HepG2 (cell line): ENCODE data around the gene LIMS2. TPM values are rescaled to one million over a fixed set of nuclear protein-coding genes. Genes with fewer than 3 reads are reported as not detected.
A peak's percentile ranks its signal among the peaks of the same experiment; 100 is the strongest.

Experiments
- ATAC-seq: fragments of 200-7000 bp; cut with Tn5 transposase; 3 replicates; pipeline ENCODE4 v1.9.1; 2020; ENCODE audit warnings: mild to moderate bottlenecking, moderate library complexity
- BruUV-seq: library from RNA; stranded (reverse); fragments of 400-500 nt; replicated peaks from 2 replicates; lab custom pipeline; 2021; lab: Mats Ljungman, UMichigan
- CTCF ChIA-PET: fragments of 300-600 bp; formaldehyde crosslinking; extraction: SDS; loops from one replicate; lab custom pipeline; 2021; ENCODE audit warnings: low total read pairs, inconsistent platforms, low intra/inter-chr PET ratio; lab: Yijun Ruan, JAX
- POLR2A ChIA-PET: fragments of 350-600 bp; sonication (Branson Sonifier 250); formaldehyde crosslinking; loops from one replicate; lab custom pipeline; 2020; ENCODE audit warnings: antibody characterized with exemption, inconsistent platforms; lab: Yijun Ruan, JAX
- DNase-seq: peaks from one replicate; pipeline ENCODE4 v3.0.0-alpha.2; 2015; ENCODE audit warnings: low spot score
- FAIRE-seq: peaks from 3 replicates; lab custom pipeline; 2011; peaks lifted over from hg19 to GRCh38; lab: Jason Lieb, UNC
- H2AFZ ChIP-seq: one replicate; pipeline ENCODE4 v1.6.1; 2011; ENCODE audit warnings: low read length, inconsistent platforms
- H3K27ac ChIP-seq: fragments of 300-600 bp; 3 replicates; pipeline ENCODE4 v1.8.0; 2011; ENCODE audit warnings: mixed run types, mild to moderate bottlenecking, mixed read lengths, low read length, inconsistent platforms; ENCODE audit not compliant: insufficient read depth; ENCODE audit errors: extremely low read length
- H3K27me3 ChIP-seq, 2 experiments: fragments of 200-600 bp in 1 of 2; 2 replicates in 1 of 2; 3 replicates in 1 of 2; pipeline versions ENCODE4 v1.6.0 to v1.8.0; 2011; ENCODE audit warnings: low read length in 2 of 2, mild to moderate bottlenecking in 2 of 2, moderate library complexity in 2 of 2, inconsistent platforms in 1 of 2; ENCODE audit not compliant: insufficient read depth in 2 of 2, control insufficient read depth in 1 of 2
- H3K36me3 ChIP-seq, 2 experiments: fragments of 200-600 bp in 1 of 2; replicated peaks in 1 of 2; 2 replicates in 1 of 2; 3 replicates in 1 of 2; pipeline versions ENCODE4 v1.5.1 to v1.8.0; 2011; ENCODE audit warnings: low read length in 2 of 2, inconsistent platforms in 1 of 2; ENCODE audit not compliant: insufficient read depth in 2 of 2, control insufficient read depth in 1 of 2
- H3K4me1 ChIP-seq: 2 replicates; pipeline ENCODE4 v1.5.1; 2012; ENCODE audit warnings: low read length, inconsistent platforms; ENCODE audit not compliant: insufficient read depth
- H3K4me2 ChIP-seq: 2 replicates; pipeline ENCODE4 v1.6.0; 2011; ENCODE audit warnings: low read depth, low read length, inconsistent platforms
- H3K4me3 ChIP-seq, 3 experiments: fragments of 200-600 bp in 1 of 3; sonication (generic), shearing (Covaris generic) in 1 of 3; replicated peaks in 1 of 3; 2 replicates each; pipeline ENCODE4 v1.5.1; 2011 to 2016; ENCODE audit warnings: low read length in 3 of 3, inconsistent platforms in 2 of 3, low read depth in 2 of 3, mild to moderate bottlenecking in 2 of 3, control low read depth in 1 of 3, mixed read lengths in 1 of 3; ENCODE audit not compliant: insufficient read depth in 1 of 3
- H3K79me2 ChIP-seq: one replicate; pipeline ENCODE4 v1.6.1; 2011; ENCODE audit warnings: low read length, inconsistent platforms; ENCODE audit not compliant: insufficient read depth
- H3K9ac ChIP-seq: 2 replicates; pipeline ENCODE4 v1.6.0; 2011; ENCODE audit warnings: mild to moderate bottlenecking, low read depth, low read length, inconsistent platforms; ENCODE audit not compliant: insufficient read depth
- H3K9me3 ChIP-seq: 2 replicates; pipeline ENCODE4 v1.5.1; 2012; ENCODE audit warnings: mild to moderate bottlenecking, low read length
- H4K20me1 ChIP-seq: 2 replicates; pipeline ENCODE4 v1.6.0; 2011; ENCODE audit warnings: inconsistent platforms, mild to moderate bottlenecking, low read length, moderate library complexity; ENCODE audit not compliant: insufficient read depth
- DDIT3 ChIP-seq: sonication (generic); formaldehyde crosslinking; IDR thresholded peaks from 2 replicates; pipeline ENCODE4 v1.4.0; 2020; ENCODE audit warnings: mild to moderate bottlenecking, missing genetic modification reagents
- HNRNPL ChIP-seq: fragments of 200-400 bp; formaldehyde crosslinking; IDR thresholded peaks from 2 replicates; pipeline ENCODE4 v1.6.1; 2017; ENCODE audit warnings: mild to moderate bottlenecking, low read depth, low read length
- HNRNPLL ChIP-seq: fragments of 200-400 bp; formaldehyde crosslinking; IDR thresholded peaks from 2 replicates; pipeline ENCODE4 v1.6.1; 2017; ENCODE audit warnings: mild to moderate bottlenecking, low read depth, low read length; ENCODE audit not compliant: poor library complexity, severe bottlenecking
- KDM1A ChIP-seq: IDR thresholded peaks from 2 replicates; pipeline ENCODE4 v1.6.1; 2016; ENCODE audit warnings: missing compliant biosample characterization
- KLF12 ChIP-seq: sonication (generic); formaldehyde crosslinking; IDR thresholded peaks from 2 replicates; pipeline ENCODE4 v1.4.0; 2020; ENCODE audit warnings: missing genetic modification reagents, borderline replicate concordance
- MAFG ChIP-seq: sonication (generic); formaldehyde crosslinking; IDR thresholded peaks from 2 replicates; pipeline ENCODE4 v1.5.1; 2020; ENCODE audit warnings: mild to moderate bottlenecking, missing genetic modification reagents
- NR3C1 ChIP-seq: sonication (generic); formaldehyde crosslinking; IDR thresholded peaks from 2 replicates; pipeline ENCODE4 v1.4.0; 2020; ENCODE audit warnings: missing genetic modification reagents
- PBX2 ChIP-seq: IDR thresholded peaks from 2 replicates; pipeline ENCODE4 v1.6.1; 2016; ENCODE audit warnings: control low read depth
- RBM39 ChIP-seq: fragments of 200-400 bp; formaldehyde crosslinking; IDR thresholded peaks from one replicate; pipeline ENCODE4 v1.6.1; 2018; ENCODE audit warnings: antibody characterized with exemption, mild to moderate bottlenecking, low read depth, low read length; ENCODE audit not compliant: poor library complexity, severe bottlenecking
- THAP8 ChIP-seq: sonication (generic); formaldehyde crosslinking; IDR thresholded peaks from 2 replicates; pipeline ENCODE4 v1.5.1; 2020; ENCODE audit warnings: missing genetic modification reagents, mild to moderate bottlenecking, borderline replicate concordance
- ZBTB37 ChIP-seq: sonication (generic); formaldehyde crosslinking; IDR thresholded peaks from 2 replicates; pipeline ENCODE4 v1.4.0; 2020; ENCODE audit warnings: mild to moderate bottlenecking, missing genetic modification reagents
- ZBTB39 ChIP-seq: sonication (generic); formaldehyde crosslinking; IDR thresholded peaks from 2 replicates; pipeline ENCODE4 v1.5.0; 2020; ENCODE audit warnings: missing genetic modification reagents
- ZNF230 ChIP-seq: sonication (generic); formaldehyde crosslinking; IDR thresholded peaks from 2 replicates; pipeline ENCODE4 v1.4.0; 2020; ENCODE audit warnings: mild to moderate bottlenecking, missing genetic modification reagents
- ZNF354B ChIP-seq: sonication (generic); formaldehyde crosslinking; IDR thresholded peaks from 2 replicates; pipeline ENCODE4 v1.8.0; 2022; ENCODE audit warnings: mild to moderate bottlenecking, missing genetic modification reagents
- ZNF674 ChIP-seq: sonication (generic); formaldehyde crosslinking; IDR thresholded peaks from 2 replicates; pipeline ENCODE4 v1.5.0; 2020; ENCODE audit warnings: low read depth, mild to moderate bottlenecking, missing genetic modification reagents
- ZNF790 ChIP-seq: sonication (generic); formaldehyde crosslinking; IDR thresholded peaks from 2 replicates; pipeline ENCODE4 v1.8.0; 2022; ENCODE audit warnings: missing genetic modification reagents, mild to moderate bottlenecking, borderline replicate concordance
- ZNF879 ChIP-seq: sonication (generic); formaldehyde crosslinking; IDR thresholded peaks from 2 replicates; pipeline ENCODE4 v1.8.1; 2023; ENCODE audit warnings: missing genetic modification reagents
- WGBS: methylation state at CpG from one replicate; pipeline ENCODE4 v1.1.6; 2017; ENCODE audit warnings: low lambda C conversion rate; 5-methylcytosine and 5-hydroxymethylcytosine counted together
- in situ Hi-C: cut with HindIII; loops from 2 replicates; pipeline ENCODE4 v1.10.0; 2017; ENCODE audit warnings: low pct_unique_long_range_greater_than_20kb; ENCODE audit not compliant: extremely low pct_ligation_motif_present
- intact Hi-C: fragments of 100-400 bp; cut with micrococcal nuclease; formaldehyde crosslinking; loops from one replicate; pipeline ENCODE4 v1.10.0; 2022; ENCODE audit not compliant: unreplicated experiment
- polyA plus RNA-seq, 8 experiments: library from polyadenylated mRNA; depleted of rRNA in 3 of 8; stranded (reverse) in 7 of 8; unstranded in 1 of 8; fragments of >200 nt; fragmentation: Illumina TruSeq in 4 of 8; extraction: Trizol in 4 of 8; gene quantifications; 2 replicates each; pipeline versions ENCODE4 v1.2.1 to v1.2.3, GENCODE V29; 2011 to 2016; ENCODE audit warnings: low read depth in 4 of 8, missing spikeins in 1 of 8, mixed read lengths in 1 of 8; ENCODE audit not compliant: insufficient read depth in 1 of 8
- total RNA-seq, 5 experiments: library from RNA; depleted of rRNA; stranded (reverse); fragments of >200 nt; fragmentation: Illumina TruSeq; extraction: Trizol; gene quantifications; 2 replicates each; pipeline ENCODE4 v1.2.3, GENCODE V29; 2016; ENCODE audit warnings: low read depth in 1 of 5

The LIMS2 gene
- total and polyA plus RNA-seq, 2 of the 13 experiments (the other 11 are each of a cell fraction or from before 2014, with no cell fraction given): 1.0 to 1.9 TPM

- no peak overlapping the region for H3K4me3 ChIP-seq
Measured at GRCh38 chr2:127671557-127672302, 3.6 kb downstream of the LIMS2 start.

GRCh38 chr2:127670957-127671290 lies 4.4 kb downstream of the LIMS2 start:
- Histone ChIP-seq H3K4me2 (no peak overlapping the region), H3K27ac (no peak overlapping the region), H2AFZ (no peak overlapping the region), H3K79me2 (no peaks in the 10 kb centered on the region), H3K9me3 (no peaks in the 10 kb centered on the region), H3K36me3 (no peaks in the 10 kb centered on the region), H3K9ac (no peak overlapping the region), H3K4me3 (no peak overlapping the region), H4K20me1 (no peaks in the 10 kb centered on the region), H3K27me3 (peaks cover 12 to 49% of the 10 kb centered on the region in 2 experiments), H3K4me1 (peaks cover 23% of the 10 kb centered on the region)
- in situ Hi-C loops (no loop called here), intact Hi-C loops (no loop called here)
- DNase-seq (peak; percentile 56), FAIRE-seq (no peak), ATAC-seq (no peak)
- BruUV-seq: no TSS peak
- ChIA-PET CTCF (no interaction called here), POLR2A (no interaction called here)
- 20% methylated on average over 5 of the region's 5 CpGs for WGBS
- TF ChIP-seq PBX2 (CRISPR knock-in tag) (no peak), RBM39 (no peak), DDIT3 (CRISPR knock-in tag) (no peak), MAFG (CRISPR knock-in tag) (peak; percentile 20; the same call in 1 of the 2 replicates), ZBTB37 (CRISPR knock-in tag) (no peak), ZNF790 (no peak), ZBTB39 (CRISPR knock-in tag) (no peak), THAP8 (no peak)

More at GRCh38 chr2:127671557-127672302, 3.6 kb downstream of the LIMS2 start:
- DNase-seq (no peak), FAIRE-seq (no peak), ATAC-seq (no peak)
- Histone ChIP-seq H3K4me1 (peaks cover 27% of the 10 kb centered on the region), H3K4me2 (no peak overlapping the region), H3K9ac (no peak overlapping the region), H3K79me2 (no peaks in the 10 kb centered on the region), H3K27ac (no peak overlapping the region), H4K20me1 (no peaks in the 10 kb centered on the region), H2AFZ (no peak overlapping the region), H3K9me3 (no peaks in the 10 kb centered on the region), H3K27me3 (peaks cover 13 to 51% of the 10 kb centered on the region in 2 experiments), H3K36me3 (no peaks in the 10 kb centered on the region)
- ChIA-PET CTCF (no interaction called here), POLR2A (no interaction called here)
- 48% methylated on average over 10 of the region's 14 CpGs for WGBS
- BruUV-seq: no TSS peak
- in situ Hi-C loops (no loop called here), intact Hi-C loops (no loop called here)
- no peak for TF ChIP-seq ZNF674 (CRISPR knock-in tag)
- no peak for TF ChIP-seq KDM1A
- no peak for TF ChIP-seq NR3C1 (CRISPR knock-in tag)
- no peak for TF ChIP-seq ZNF354B (CRISPR knock-in tag)
- no peak for TF ChIP-seq KLF12 (CRISPR knock-in tag)
- TF ChIP-seq HNRNPL: 0 out of 2 replicates have a peak, but pooled peaks have one; percentile 18
- no peak for TF ChIP-seq ZNF230 (CRISPR knock-in tag)
- no peak for TF ChIP-seq HNRNPLL
- no peak for TF ChIP-seq ZNF879 (CRISPR knock-in tag)
